Central memory CD8-positive, alpha-beta T cell (primary cell): ENCODE results near the gene PADI4.

Experiments
- ATAC-seq: fragments of 150-1000 bp; cut with Tn5 transposase; replicated peaks from 2 replicates; pipeline ENCODE4 v1.10.0; 2022; ENCODE audit warnings: mild to moderate bottlenecking, moderate FRiP score, moderate number of reproducible peaks; ENCODE audit not compliant: poor library complexity, severe bottlenecking; ENCODE audit errors: extremely low read depth
- DNase-seq, 2 donors: peaks; one replicate each; pipeline ENCODE4 v3.0.0; 2021; ENCODE audit warnings: low spot score in 2 of 2
- H3K27ac Mint-ChIP-seq: one replicate; pipeline ENCODE4 v1.8.0; 2022; ENCODE audit warnings: low read depth, mild to moderate bottlenecking, moderate library complexity, mixed read lengths
- H3K27me3 Mint-ChIP-seq: one replicate; pipeline ENCODE4 v1.8.0; 2022; ENCODE audit warnings: mixed read lengths
- H3K36me3 Mint-ChIP-seq: one replicate; pipeline ENCODE4 v1.8.0; 2022; ENCODE audit warnings: mild to moderate bottlenecking, moderate library complexity, mixed read lengths; ENCODE audit not compliant: insufficient read depth
- H3K4me1 Mint-ChIP-seq: one replicate; pipeline ENCODE4 v1.8.0; 2022; ENCODE audit warnings: mixed read lengths
- H3K4me3 Mint-ChIP-seq: one replicate; pipeline ENCODE4 v1.8.0; 2022; ENCODE audit warnings: mild to moderate bottlenecking, moderate library complexity, mixed read lengths
- H3K9me3 Mint-ChIP-seq: one replicate; pipeline ENCODE4 v1.8.0; 2022; ENCODE audit warnings: mixed read lengths

PADI4 gene

DNA sequence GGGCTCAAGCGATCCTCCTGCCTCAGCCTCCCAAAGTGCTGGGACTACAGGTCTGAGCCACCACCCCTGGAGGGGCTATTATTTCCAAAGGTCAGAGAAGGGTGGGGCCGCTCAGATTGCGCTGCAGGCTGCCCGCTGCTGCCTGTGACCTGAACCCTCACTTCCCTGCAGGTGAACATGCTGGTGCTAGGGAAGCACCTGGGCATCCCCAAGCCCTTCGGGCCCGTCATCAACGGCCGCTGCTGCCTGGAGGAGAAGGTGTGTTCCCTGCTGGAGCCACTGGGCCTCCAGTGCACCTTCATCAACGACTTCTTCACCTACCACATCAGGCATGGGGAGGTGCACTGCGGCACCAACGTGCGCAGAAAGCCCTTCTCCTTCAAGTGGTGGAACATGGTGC is 55.4 kb downstream of the PADI4 start:
- Mint-ChIP-seq H3K4me3 (no peak overlapping the region), H3K4me1 (no peaks in the 10 kb centered on the region), H3K27me3 (peaks cover 57% of the 10 kb centered on the region), H3K36me3 (no peaks in the 10 kb centered on the region), H3K27ac (no peak overlapping the region), H3K9me3 (no peaks in the 10 kb centered on the region)
- DNase-seq = no peak
- no peak for ATAC-seq

DNA sequence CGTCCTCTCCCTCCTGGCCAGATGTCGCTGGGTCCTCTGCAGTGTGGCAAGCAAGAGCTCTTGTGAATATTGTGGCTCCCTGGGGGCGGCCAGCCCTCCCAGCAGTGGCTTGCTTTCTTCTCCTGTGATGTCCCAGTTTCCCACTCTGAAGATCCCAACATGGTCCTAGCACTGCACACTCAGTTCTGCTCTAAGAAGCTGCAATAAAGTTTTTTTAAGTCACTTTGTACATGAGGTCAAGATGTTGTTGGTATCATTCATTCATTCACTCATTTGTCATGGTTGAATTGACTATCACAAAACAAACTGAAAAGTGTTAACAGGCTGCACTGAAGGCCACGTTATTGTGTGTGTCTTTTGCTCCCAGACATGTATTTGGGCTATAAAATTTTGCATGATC is 55.8 kb downstream of the PADI4 start:
- H3K36me3 Mint-ChIP-seq = no peaks in the 10 kb centered on the region
- DNase-seq (no peak), ATAC-seq (no peak)
- peaks cover 61% of the 10 kb centered on the region for H3K27me3 Mint-ChIP-seq
- no peaks in the 10 kb centered on the region for H3K9me3 Mint-ChIP-seq
- H3K4me3 Mint-ChIP-seq = no peak overlapping the region
- no peak overlapping the region for H3K27ac Mint-ChIP-seq
- no peaks in the 10 kb centered on the region for H3K4me1 Mint-ChIP-seq

DNA sequence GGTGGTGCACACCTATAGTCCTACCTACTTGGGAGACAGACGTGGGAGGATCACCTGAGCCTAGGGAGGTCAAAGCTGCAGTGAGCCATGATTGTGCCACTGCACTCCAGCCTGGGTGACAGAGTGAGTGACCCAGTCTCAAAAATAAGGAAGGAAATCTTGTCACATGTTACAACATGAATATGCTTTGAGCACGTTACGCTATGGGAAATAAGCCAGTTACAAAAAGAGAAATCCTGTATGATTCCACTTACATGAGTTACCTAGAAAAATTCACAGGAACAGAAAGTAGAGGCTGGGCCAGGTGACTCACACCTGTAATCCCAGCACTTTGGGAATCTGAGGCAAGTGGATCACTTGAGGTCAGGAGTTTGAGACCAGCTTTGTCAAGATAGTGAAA is 57.3 kb downstream of the PADI4 start:
- ATAC-seq (no peak), DNase-seq (no peak)
- no peak overlapping the region for H3K4me3 Mint-ChIP-seq
- H3K36me3 Mint-ChIP-seq = no peaks in the 10 kb centered on the region
- H3K27me3 Mint-ChIP-seq = peaks cover 64% of the 10 kb centered on the region
- H3K9me3 Mint-ChIP-seq = no peaks in the 10 kb centered on the region
- no peak overlapping the region for H3K27ac Mint-ChIP-seq
- H3K4me1 Mint-ChIP-seq = no peaks in the 10 kb centered on the region

DNA sequence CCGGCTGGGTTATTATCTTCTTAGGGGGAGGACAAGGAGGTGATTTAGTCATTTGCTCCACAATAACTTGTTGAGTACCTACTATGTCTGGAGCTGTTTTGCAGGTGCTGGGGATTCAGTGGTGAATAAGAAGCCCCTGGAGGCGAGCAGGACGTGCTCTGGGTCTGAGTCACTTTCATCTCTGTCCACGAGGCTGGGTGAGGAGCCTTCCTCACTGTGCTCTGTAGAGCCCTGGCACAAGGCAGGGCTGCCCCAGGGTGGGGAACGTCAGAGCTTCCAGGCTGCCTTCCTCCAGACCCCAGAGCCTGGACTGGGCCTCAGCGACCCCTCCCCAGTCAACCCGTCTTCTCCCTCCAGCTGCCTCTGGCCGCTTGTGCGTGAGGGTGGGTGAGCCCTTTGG is 61.5 kb downstream of the PADI4 start:
- ATAC-seq = no peak
- no peak overlapping the region for H3K4me3 Mint-ChIP-seq
- H3K27ac Mint-ChIP-seq = no peak overlapping the region
- H3K27me3 Mint-ChIP-seq = peaks cover 50% of the 10 kb centered on the region
- DNase-seq = no peak
- no peaks in the 10 kb centered on the region for H3K36me3 Mint-ChIP-seq
- H3K4me1 Mint-ChIP-seq = no peaks in the 10 kb centered on the region
- H3K9me3 Mint-ChIP-seq = no peaks in the 10 kb centered on the region

DNA sequence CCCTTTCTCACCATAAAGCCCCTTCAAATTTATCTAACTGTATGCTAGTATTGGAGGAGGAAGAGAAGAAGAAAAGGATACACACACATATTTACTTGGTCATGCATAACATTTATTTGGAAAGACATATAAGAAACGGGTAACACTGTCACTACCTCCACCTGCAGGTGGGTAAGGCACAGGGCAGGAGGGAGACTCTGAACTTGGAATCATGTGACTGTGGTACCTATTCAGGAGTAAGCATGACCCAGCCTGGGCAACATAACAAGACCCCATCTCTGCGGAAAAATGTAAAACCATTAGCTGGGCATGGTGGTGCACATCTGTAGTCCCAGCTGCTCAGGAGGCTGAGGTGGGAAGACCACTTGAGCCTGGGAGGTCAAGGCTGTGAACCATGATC is 62.6 kb downstream of the PADI4 start:
- Mint-ChIP-seq H3K4me3 (no peak overlapping the region), H3K27me3 (peaks cover 45% of the 10 kb centered on the region), H3K9me3 (no peaks in the 10 kb centered on the region), H3K4me1 (no peaks in the 10 kb centered on the region), H3K27ac (no peak overlapping the region), H3K36me3 (no peaks in the 10 kb centered on the region)
- ATAC-seq (no peak), DNase-seq (no peak)

DNA sequence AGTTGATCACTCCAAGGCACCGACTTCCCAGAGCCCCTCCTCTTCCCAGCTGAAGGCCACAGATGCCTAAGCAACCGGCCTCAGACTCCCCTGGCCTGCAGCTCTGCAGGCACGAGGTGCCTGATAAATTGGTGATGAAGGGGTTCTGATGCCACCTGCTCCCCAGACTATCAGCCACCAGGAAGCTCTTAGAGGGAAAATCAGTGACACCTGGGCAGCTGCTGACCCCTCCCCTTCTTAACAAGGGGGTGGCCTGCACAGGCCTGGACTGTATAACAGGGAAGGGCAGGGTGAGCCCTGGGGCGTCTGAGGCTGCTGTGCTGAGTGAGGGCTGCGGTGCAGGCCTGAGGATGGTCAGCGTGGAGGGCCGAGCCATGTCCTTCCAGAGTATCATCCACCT is 63.9 kb downstream of the PADI4 start, which contains the start of gene PADI6:
Gene PADI6 (plus strand): TSS at position 301 of the 400 bp plus-strand sequence. CDS start 50 bp downstream, at position 351.
- no peak within 1 kb of the TSS for H3K4me3 Mint-ChIP-seq
- H3K27me3 Mint-ChIP-seq = peaks cover 37% of the 10 kb centered on the region
- no peaks in the 10 kb centered on the region for H3K36me3 Mint-ChIP-seq
- no peak within 1 kb of the TSS for H3K27ac Mint-ChIP-seq
- no peak for DNase-seq
- ATAC-seq = no peak
- no peaks in the 10 kb centered on the region for H3K9me3 Mint-ChIP-seq
- H3K4me1 Mint-ChIP-seq = no peaks in the 10 kb centered on the region

DNA sequence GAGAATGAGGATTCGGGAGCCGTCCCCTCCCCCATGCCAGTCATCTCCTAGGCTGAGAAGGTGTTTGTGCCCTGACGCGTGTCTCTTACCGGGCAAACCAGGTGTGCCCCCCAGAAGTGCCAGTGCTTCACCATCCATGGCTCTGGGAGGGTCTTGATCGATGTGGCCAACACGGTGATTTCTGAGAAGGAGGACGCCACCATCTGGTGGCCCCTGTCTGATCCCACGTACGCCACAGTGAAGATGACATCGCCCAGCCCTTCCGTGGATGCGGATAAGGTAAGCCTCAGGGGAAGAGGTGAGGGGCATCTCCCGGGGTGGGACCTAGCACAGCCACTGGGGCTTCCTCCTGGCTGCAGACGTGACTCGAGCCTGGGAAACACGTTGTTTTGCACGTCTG is 65.0 kb downstream of the PADI4 start:
- ATAC-seq (no peak), DNase-seq (no peak)
- Mint-ChIP-seq H3K27ac (no peak overlapping the region), H3K4me3 (no peak overlapping the region), H3K4me1 (no peaks in the 10 kb centered on the region), H3K27me3 (peaks cover 37% of the 10 kb centered on the region), H3K9me3 (no peaks in the 10 kb centered on the region), H3K36me3 (no peaks in the 10 kb centered on the region)

DNA sequence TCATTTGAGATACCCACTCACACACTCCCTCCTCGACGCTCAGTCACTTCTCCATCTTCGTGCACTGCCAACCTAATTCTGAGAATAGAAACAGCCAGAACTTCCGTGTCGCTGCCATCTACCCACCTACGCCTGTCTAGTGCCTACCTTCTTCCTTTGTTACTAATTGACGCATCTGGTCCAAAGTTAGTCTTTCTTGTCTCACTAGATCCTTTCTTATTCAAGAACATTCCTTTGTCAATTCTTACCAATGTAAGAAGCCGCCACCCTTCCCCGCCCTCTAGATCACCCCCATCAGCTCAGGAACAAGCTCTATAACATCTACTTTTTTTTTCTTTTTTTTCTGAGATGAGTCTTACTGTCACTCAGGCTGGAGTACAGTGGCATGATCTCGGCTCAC is 67.7 kb downstream of the PADI4 start:
- H3K9me3 Mint-ChIP-seq = no peaks in the 10 kb centered on the region
- no peak overlapping the region for H3K27ac Mint-ChIP-seq
- ATAC-seq = no peak
- no peaks in the 10 kb centered on the region for H3K4me1 Mint-ChIP-seq
- no peak overlapping the region for H3K4me3 Mint-ChIP-seq
- H3K36me3 Mint-ChIP-seq = no peaks in the 10 kb centered on the region
- peaks cover 36% of the 10 kb centered on the region for H3K27me3 Mint-ChIP-seq
- no peak for DNase-seq

DNA sequence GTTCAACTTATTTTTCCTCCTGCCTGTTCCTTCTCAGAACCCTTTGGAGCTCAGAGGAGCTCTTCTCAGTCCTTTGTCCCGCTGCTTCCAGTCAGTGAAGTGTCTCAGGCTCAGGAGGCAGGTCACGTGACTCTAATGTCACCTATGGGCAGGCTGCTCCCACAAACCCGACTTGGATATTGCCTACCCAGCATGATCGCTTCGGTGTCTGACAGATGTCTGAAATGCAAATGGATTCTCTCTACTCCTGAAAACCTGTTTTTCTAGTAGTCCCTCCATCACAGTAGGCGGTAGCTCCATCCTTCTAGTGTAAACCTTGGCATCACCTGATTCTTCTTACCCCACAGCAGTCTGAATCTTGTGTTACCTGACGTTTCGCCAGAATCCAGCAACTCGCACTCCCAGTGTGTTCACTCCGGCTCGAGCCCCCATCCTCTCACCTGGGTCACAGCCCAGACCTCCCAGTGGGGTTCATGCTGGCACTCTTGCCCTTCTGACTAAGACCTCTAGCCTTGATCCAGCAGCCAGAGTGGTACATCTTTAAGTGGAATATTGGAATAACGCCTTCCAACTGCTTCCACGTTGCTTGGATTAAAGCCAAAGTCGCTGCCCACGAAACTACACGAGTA is 69.4 kb downstream of the PADI4 start:
- peaks cover 49% of the 10 kb centered on the region for H3K27me3 Mint-ChIP-seq
- DNase-seq (no peak), ATAC-seq (no peak)
- H3K4me1 Mint-ChIP-seq = no peaks in the 10 kb centered on the region
- no peak overlapping the region for H3K4me3 Mint-ChIP-seq
- H3K9me3 Mint-ChIP-seq = no peaks in the 10 kb centered on the region
- no peaks in the 10 kb centered on the region for H3K36me3 Mint-ChIP-seq
- H3K27ac Mint-ChIP-seq = no peak overlapping the region

DNA sequence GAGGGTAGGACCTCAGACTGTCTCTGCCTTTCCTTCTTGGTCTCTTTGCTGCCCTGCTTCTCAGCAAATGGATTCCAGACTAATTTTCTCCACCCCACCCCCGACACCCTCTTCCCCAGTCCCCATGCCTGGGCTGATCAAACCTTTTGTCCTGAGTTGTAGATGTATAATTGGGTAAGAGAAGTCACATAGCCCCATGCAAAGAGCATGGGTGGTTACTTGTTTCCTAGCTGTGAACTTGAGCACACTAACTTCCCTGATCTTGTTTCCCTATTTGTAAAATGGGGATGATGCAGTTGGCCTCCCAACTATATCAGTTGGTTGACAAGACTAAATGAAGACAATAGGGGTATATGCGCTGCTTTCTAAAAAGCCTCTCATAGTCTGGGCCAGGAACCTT is 73.2 kb downstream of the PADI4 start:
- Mint-ChIP-seq H3K36me3 (no peaks in the 10 kb centered on the region), H3K27ac (no peak overlapping the region), H3K9me3 (no peaks in the 10 kb centered on the region), H3K27me3 (peaks cover 61% of the 10 kb centered on the region), H3K4me3 (no peak overlapping the region), H3K4me1 (no peaks in the 10 kb centered on the region)
- no peak for ATAC-seq
- no peak for DNase-seq

DNA sequence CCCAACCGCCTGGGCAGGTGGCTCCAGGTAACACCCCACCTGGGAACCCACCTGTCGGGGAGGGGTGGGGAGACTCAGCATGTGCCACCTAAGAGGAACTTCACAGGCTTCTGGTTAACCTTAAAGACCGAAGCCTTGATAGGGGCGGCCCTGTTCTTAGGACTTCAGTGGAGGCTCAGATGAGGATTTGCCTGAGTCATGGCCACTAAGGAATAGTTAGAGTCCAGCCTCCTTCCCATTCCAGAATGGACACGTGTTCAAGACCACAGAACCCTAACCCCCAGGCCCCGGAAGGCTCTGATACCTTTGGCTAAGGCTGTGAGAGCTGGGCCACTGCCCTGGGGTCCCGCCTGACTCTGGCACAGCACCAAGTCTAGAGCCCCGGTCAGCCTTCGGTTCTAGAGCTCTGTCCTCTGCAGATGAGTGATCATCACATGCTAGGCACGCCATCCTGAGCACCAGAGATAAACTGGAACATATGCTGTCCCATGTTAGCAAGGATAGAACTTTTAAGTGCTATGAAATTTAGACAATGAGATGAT is 84.3 kb downstream of the PADI4 start:
- DNase-seq = no peak
- peaks cover 5% of the 10 kb centered on the region for H3K4me1 Mint-ChIP-seq
- no peaks in the 10 kb centered on the region for H3K36me3 Mint-ChIP-seq
- no peak overlapping the region for H3K4me3 Mint-ChIP-seq
- ATAC-seq = no peak
- no peak overlapping the region for H3K27ac Mint-ChIP-seq
- no peaks in the 10 kb centered on the region for H3K9me3 Mint-ChIP-seq
- H3K27me3 Mint-ChIP-seq = peaks cover 10% of the 10 kb centered on the region

DNA sequence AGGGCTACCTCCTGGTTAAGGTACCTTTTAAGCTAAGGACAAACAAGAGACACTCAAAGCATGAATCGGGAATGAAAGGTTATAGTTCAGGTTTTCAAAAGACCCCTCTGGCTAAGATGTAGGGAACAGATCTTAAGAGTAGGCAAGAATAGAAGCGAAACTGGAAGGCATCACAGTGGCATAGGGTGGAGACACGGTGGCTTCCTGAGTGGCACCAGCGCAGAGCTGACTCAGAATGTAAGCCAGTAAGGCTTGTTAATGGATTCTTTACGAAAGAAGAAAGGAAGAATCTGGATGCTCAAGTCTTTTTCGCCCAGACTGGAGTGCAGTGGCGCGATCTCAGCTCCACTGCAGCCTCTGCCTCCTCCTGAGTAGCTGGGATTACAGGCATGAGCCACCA is 85.2 kb downstream of the PADI4 start:
- Mint-ChIP-seq H3K27me3 (peaks cover 10% of the 10 kb centered on the region), H3K9me3 (no peaks in the 10 kb centered on the region), H3K4me1 (peaks cover 5% of the 10 kb centered on the region), H3K27ac (no peak overlapping the region), H3K4me3 (no peak overlapping the region), H3K36me3 (no peaks in the 10 kb centered on the region)
- ATAC-seq (no peak), DNase-seq (no peak)

DNA sequence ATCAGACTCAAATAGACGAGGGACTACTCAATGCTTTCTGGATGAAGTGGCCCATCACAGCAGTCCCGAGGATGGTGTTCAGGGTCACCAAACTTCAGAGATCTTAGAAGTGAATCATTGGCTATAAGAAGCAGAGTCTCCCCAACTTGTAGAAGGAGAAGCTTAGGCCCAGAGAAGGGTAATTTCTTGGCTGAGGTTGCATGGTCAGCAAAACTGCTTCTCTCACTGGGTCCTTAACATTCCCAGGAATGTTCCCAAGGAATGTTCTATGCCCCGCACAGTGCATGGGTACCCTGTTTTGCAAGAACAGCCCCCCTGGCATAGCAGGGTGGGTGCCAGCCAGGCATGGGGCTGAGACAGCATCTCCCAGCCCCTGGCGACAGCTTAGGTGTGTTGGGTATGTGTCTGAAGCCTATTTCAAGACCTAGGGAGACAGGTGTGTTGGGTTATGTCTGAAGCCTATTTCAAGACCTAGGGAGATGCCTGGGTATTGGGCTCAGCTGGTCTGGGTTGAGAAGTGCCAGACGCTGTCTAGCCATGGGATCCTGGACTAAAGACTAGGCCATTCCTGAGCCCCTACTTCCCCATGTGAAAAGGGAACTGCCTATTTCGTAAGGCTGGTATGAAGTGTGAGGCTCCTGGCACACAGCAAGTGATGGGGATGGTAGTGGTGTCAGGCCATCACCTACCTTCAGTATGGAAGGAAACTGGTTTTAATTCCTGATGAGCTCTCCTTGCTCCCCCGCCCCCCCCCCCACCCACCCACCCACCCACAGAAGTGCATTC is 90.1 kb downstream of the PADI4 start:
- H3K9me3 Mint-ChIP-seq = no peaks in the 10 kb centered on the region
- H3K27me3 Mint-ChIP-seq = no peaks in the 10 kb centered on the region
- no peak for DNase-seq
- peaks cover 2% of the 10 kb centered on the region for H3K4me1 Mint-ChIP-seq
- no peak overlapping the region for H3K4me3 Mint-ChIP-seq
- H3K27ac Mint-ChIP-seq = no peak overlapping the region
- ATAC-seq = no peak
- no peaks in the 10 kb centered on the region for H3K36me3 Mint-ChIP-seq
